Common myeloid progenitor, CD34-positive (primary cell): ENCODE results near the gene MRE11.

Source experiments
- CTCF ChIA-PET: fragments of 350-600 bp; sonication (Branson Sonifier 250); formaldehyde crosslinking; loops from one replicate; lab custom pipeline; 2021; ENCODE audit warnings: antibody characterized with exemption; lab: Charles Lee
- POLR2A ChIA-PET: fragments of 350-600 bp; sonication (Branson Sonifier 250); formaldehyde crosslinking; loops from one replicate; lab custom pipeline; 2021; ENCODE audit warnings: antibody characterized with exemption; lab: Charles Lee
- DNase-seq, 3 donors: peaks; one replicate each; pipeline versions ENCODE4 v3.0.0 to v3.0.0-alpha.2; 2013
- H3K27ac ChIP-seq, 2 experiments: 1 replicate in 1 of 2; 2 replicates in 1 of 2; pipeline ENCODE4 v1.7.0; 2013; ENCODE audit warnings: inconsistent platforms in 2 of 2, low read length in 2 of 2, mild to moderate bottlenecking in 2 of 2, low read depth in 1 of 2, moderate library complexity in 1 of 2; ENCODE audit not compliant: severe bottlenecking in 2 of 2, insufficient read depth in 1 of 2, poor library complexity in 1 of 2
- H3K27me3 ChIP-seq, 5 experiments: replicated peaks in 2 of 5; 1 replicate in 3 of 5; 2 replicates in 2 of 5; pipeline versions ENCODE4 v1.6.1 to v1.7.0; 2013; ENCODE audit warnings: low read length in 4 of 5, mild to moderate bottlenecking in 2 of 5, moderate library complexity in 2 of 5, inconsistent platforms in 1 of 5; ENCODE audit not compliant: insufficient read depth in 5 of 5, control insufficient read depth in 4 of 5
- H3K36me3 ChIP-seq, 4 experiments: 1 replicate in 2 of 4; 2 replicates in 2 of 4; pipeline versions ENCODE4 v1.6.1 to v1.7.0; 2013; ENCODE audit warnings: low read length in 3 of 4, control low read depth in 1 of 4, mild to moderate bottlenecking in 1 of 4; ENCODE audit not compliant: control insufficient read depth in 4 of 4, insufficient read depth in 4 of 4
- H3K4me1 ChIP-seq, 4 experiments: 1 replicate in 3 of 4; 2 replicates in 1 of 4; pipeline versions ENCODE4 v1.6.1 to v1.7.1; 2013; ENCODE audit warnings: low read length in 3 of 4, mild to moderate bottlenecking in 3 of 4, control low read depth in 1 of 4, inconsistent platforms in 1 of 4, moderate library complexity in 1 of 4; ENCODE audit not compliant: control insufficient read depth in 4 of 4, insufficient read depth in 4 of 4; ENCODE audit errors: control extremely low read depth in 1 of 4
- H3K4me3 ChIP-seq, 7 experiments: 1 replicate in 4 of 7; 2 replicates in 3 of 7; pipeline versions ENCODE4 v1.5.1 to v1.7.0; 2013; ENCODE audit warnings: mild to moderate bottlenecking in 7 of 7, low read length in 6 of 7, moderate library complexity in 6 of 7, inconsistent platforms in 2 of 7, low read depth in 2 of 7, control low read depth in 1 of 7; ENCODE audit not compliant: insufficient read depth in 4 of 7, control insufficient read depth in 1 of 7; ENCODE audit errors: extremely low read depth in 1 of 7
- H3K9me3 ChIP-seq, 5 experiments: 1 replicate in 4 of 5; 2 replicates in 1 of 5; pipeline versions ENCODE4 v1.6.1 to v1.7.1; 2013; ENCODE audit warnings: low read length in 4 of 5, mild to moderate bottlenecking in 2 of 5, inconsistent platforms in 1 of 5, low read depth in 1 of 5, moderate library complexity in 1 of 5; ENCODE audit not compliant: control insufficient read depth in 4 of 5, insufficient read depth in 2 of 5; ENCODE audit errors: control extremely low read depth in 1 of 5
- WGBS: methylation state at CpG from one replicate; pipeline ENCODE4 v1.1.5; 2013; ENCODE audit not compliant: insufficient coverage; 5-methylcytosine and 5-hydroxymethylcytosine counted together

Gene MRE11

DNA sequence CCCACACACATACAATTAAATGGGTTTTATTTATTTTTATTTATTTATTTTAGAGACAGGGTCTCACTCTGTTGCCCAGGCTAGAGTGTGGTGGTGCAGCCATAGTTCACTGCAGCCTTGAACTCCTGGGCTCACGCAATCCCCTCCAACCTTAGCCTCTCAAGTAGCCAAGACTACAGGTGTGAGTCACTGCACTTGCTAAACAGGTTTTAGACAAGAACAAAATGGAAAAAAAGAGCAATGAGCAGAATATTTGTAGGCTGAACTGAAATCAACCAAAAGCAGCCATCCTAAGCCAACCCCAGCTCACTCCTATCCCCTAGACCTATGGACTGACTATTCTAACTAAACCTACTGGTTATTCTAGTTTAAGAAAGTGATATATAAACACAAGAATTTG lies 37.8 kb downstream of the MRE11 start:
- CTCF ChIA-PET: no interaction called here
- Histone ChIP-seq H3K4me1 (no peaks in the 10 kb centered on the region), H3K36me3 (peaks cover 21 to 49% (median 29%) of the 10 kb centered on the region in 4 experiments), H3K4me3 (no peak overlapping the region), H3K27ac (no peak overlapping the region), H3K9me3 (peaks cover 0 to 5% (median 0%) of the 10 kb centered on the region in 5 experiments), H3K27me3 (no peaks in the 10 kb centered on the region)
- WGBS: no CpG with 5 or more reads among the region's 1 CpG
- POLR2A ChIA-PET: no interaction called here
- no peak for DNase-seq

DNA sequence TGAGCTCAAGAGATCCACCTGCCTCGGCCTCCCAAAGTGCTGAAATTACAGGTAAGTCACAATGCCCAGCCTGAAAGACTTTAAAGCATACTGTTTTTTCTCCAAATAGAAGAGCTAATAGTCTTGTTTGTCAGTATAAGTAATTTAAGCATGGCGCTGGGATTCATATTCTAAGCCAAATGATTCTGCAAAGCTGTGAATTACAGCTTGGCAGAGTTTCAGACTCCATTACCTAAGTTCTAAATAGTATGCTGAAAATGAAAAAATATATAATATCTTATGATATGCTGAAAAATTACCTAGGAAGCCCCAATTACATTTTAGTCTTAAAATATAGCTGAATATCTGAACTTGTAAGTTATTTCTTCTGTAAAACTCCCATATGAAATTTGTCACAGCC lies 39.3 kb downstream of the MRE11 start:
- CTCF ChIA-PET: interaction anchor here (0.8 kb wide), 1 partner anchor 51 kb away, joined by 3 read pairs; no protein-coding TSS in a partner anchor
- H3K27me3 ChIP-seq: no peaks in the 10 kb centered on the region
- DNase-seq: no peak
- no peak overlapping the region for H3K27ac ChIP-seq
- POLR2A ChIA-PET: interaction anchor here (0.7 to 0.8 kb wide), 2 partner anchors 11 to 16 kb away, joined by 3 to 5 read pairs; no protein-coding TSS in a partner anchor
- H3K4me3 ChIP-seq: no peak overlapping the region
- no peaks in the 10 kb centered on the region for H3K4me1 ChIP-seq
- H3K9me3 ChIP-seq: peaks cover 0 to 5% (median 0%) of the 10 kb centered on the region in 5 experiments
- WGBS: no CpG with 5 or more reads among the region's 2 CpGs
- H3K36me3 ChIP-seq: peaks cover 12 to 37% (median 20%) of the 10 kb centered on the region in 4 experiments

- Histone ChIP-seq H3K27ac (no peak overlapping the region), H3K27me3 (no peaks in the 10 kb centered on the region), H3K4me3 (no peak overlapping the region), H3K9me3 (peaks cover 0 to 5% (median 0%) of the 10 kb centered on the region in 5 experiments), H3K36me3 (peaks cover 12 to 40% (median 20%) of the 10 kb centered on the region in 4 experiments), H3K4me1 (no peaks in the 10 kb centered on the region)
- ChIA-PET POLR2A (no interaction called here), CTCF (no interaction called here)
- DNase-seq: no peak
- WGBS: no CpG with 5 or more reads among the region's 2 CpGs
These were observed 40.7 kb downstream of the MRE11 start for GRCh38 chr11:94452988-94453387.

DNA sequence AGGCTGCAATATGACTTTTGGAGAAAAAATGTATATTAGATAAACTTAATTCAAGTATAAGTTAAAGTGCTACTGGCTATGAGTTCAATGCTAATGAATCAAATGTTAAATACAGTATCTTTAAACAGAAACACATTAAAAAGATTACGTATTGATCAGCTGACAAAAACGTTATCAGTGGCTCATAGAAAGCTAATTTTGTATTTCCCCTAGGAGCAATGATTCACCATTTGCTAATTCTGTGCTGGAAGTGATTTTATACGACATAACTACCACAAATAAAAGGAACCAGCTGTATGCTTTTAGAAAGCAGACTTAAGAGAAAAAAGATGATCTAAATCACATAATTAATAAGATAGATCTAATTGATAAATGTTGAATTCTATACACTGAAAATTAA lies 43.6 kb downstream of the MRE11 start:
- Histone ChIP-seq H3K4me3 (no peak overlapping the region), H3K36me3 (peaks cover 11 to 41% (median 20%) of the 10 kb centered on the region in 4 experiments), H3K27me3 (no peaks in the 10 kb centered on the region), H3K9me3 (peaks cover 0 to 5% (median 0%) of the 10 kb centered on the region in 5 experiments), H3K27ac (no peak overlapping the region), H3K4me1 (no peaks in the 10 kb centered on the region)
- POLR2A ChIA-PET: no interaction called here
- DNase-seq: no peak
- 92% methylated on average over 2 of the region's 3 CpGs for WGBS
- CTCF ChIA-PET: interaction anchor here (0.9 kb wide), 1 partner anchor 10 kb away, joined by 3 read pairs; no protein-coding TSS in a partner anchor

- POLR2A ChIA-PET: no interaction called here
- Histone ChIP-seq H3K4me1 (no peaks in the 10 kb centered on the region), H3K4me3 (no peak overlapping the region), H3K9me3 (peaks cover 0 to 5% (median 0%) of the 10 kb centered on the region in 5 experiments), H3K36me3 (peaks cover 11 to 40% (median 20%) of the 10 kb centered on the region in 4 experiments), H3K27me3 (no peaks in the 10 kb centered on the region), H3K27ac (no peak overlapping the region)
- DNase-seq: no peak
- CTCF ChIA-PET: no interaction called here
- no CpG with 5 or more reads among the region's 2 CpGs for WGBS
These were observed 44.2 kb downstream of the MRE11 start for GRCh38 chr11:94449437-94449836.

- H3K4me1 ChIP-seq: no peaks in the 10 kb centered on the region
- H3K4me3 ChIP-seq: no peak overlapping the region
- POLR2A ChIA-PET: no interaction called here
- DNase-seq: no peak
- no peaks in the 10 kb centered on the region for H3K27me3 ChIP-seq
- no peak overlapping the region for H3K27ac ChIP-seq
- no CpG with 5 or more reads among the region's 1 CpG for WGBS
- CTCF ChIA-PET: no interaction called here
- peaks cover 13 to 41% (median 23%) of the 10 kb centered on the region in 4 experiments for H3K36me3 ChIP-seq
- peaks cover 0 to 5% (median 0%) of the 10 kb centered on the region in 5 experiments for H3K9me3 ChIP-seq
These were observed 44.6 kb downstream of the MRE11 start for GRCh38 chr11:94449029-94449428.

DNA sequence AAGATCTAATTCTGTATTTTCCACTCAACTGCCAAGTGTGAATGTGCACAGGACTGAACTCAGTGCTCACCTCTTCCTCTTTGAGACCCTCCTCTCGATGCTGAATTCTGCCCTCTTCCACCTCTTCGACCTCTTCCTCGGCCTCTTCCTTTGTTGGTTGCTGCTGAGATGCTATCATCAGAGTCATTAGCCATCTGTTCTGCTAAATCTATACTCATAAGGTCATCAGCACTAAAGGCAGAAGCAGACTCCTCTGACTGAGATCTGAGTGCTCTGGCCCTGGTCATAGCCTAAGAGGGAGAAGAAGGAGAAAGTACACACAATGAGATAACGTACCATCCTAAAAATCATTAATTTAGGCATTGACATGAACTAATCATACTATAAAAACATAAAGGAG lies 46.5 kb downstream of the MRE11 start:
- 100% methylated on average over 1 of the region's 4 CpGs for WGBS
- H3K27ac ChIP-seq: no peak overlapping the region
- CTCF ChIA-PET: no interaction called here

More for the DNA sequence above, 46.5 kb downstream of the MRE11 start:
- no peaks in the 10 kb centered on the region for H3K4me1 ChIP-seq
- no peak for DNase-seq
- H3K36me3 ChIP-seq: peaks cover 10 to 41% (median 28%) of the 10 kb centered on the region in 4 experiments
- no peaks in the 10 kb centered on the region for H3K9me3 ChIP-seq
- POLR2A ChIA-PET: no interaction called here
- no peaks in the 10 kb centered on the region for H3K27me3 ChIP-seq
- no peak overlapping the region for H3K4me3 ChIP-seq
